DND-41 (cell line): ENCODE measurements around the gene ZSCAN12.

Experiments
- CTCF ChIP-seq: IDR thresholded peaks from 2 replicates; pipeline ENCODE4 v1.5.1; 2012; ENCODE audit warnings: borderline replicate concordance, low read length, moderate library complexity, mild to moderate bottlenecking; ENCODE audit not compliant: poor library complexity, severe bottlenecking; ENCODE audit errors: extremely low read depth
- EZH2 ChIP-seq: IDR thresholded peaks from 3 replicates; pipeline ENCODE4 v1.6.1; 2012; ENCODE audit warnings: borderline replicate concordance, low read depth, mild to moderate bottlenecking, moderate library complexity, low read length, inconsistent platforms; ENCODE audit not compliant: severe bottlenecking

GRCh38 chr6:28345201-28345600, 54.3 kb downstream of the ZSCAN12 start:
- no peak for TF ChIP-seq CTCF
- TF ChIP-seq EZH2, result no peak
